Omental fat pad (tissue), 4 donors: ENCODE results near the gene HNRNPLL. TPM values are rescaled to one million over a fixed set of nuclear protein-coding genes. Genes with fewer than 3 reads are reported as not detected.
"Not testable (repeated sequence)": the region's sequence is repeated elsewhere in the genome, so short reads cannot be mapped to it uniquely, and the experiment has no call there.

ENCODE experiments used
- ATAC-seq: fragments of 150-250 bp; one replicate; pipeline ENCODE4 v1.9.1; 2016; ENCODE audit warnings: mild to moderate bottlenecking, moderate library complexity; ENCODE audit not compliant: low FRiP score
- DNase-seq: peaks from one replicate; pipeline ENCODE4 v3.0.0-alpha.2; 2019; ENCODE audit warnings: low spot score
- total RNA-seq, 4 donors: library from RNA; depleted of rRNA; stranded (reverse); fragments of >200 nt; gene quantifications; one replicate each; pipeline ENCODE4 v1.1.0, GENCODE V29; 2016
- TF ChIP-seq, protein P1 (sequence below), 3 donors: fragments of 450-650 bp; IDR thresholded peaks; one replicate each; pipeline ENCODE4 v1.5.1; 2016 to 2017; ENCODE audit warnings: antibody characterized with exemption in 3 of 3, mild to moderate bottlenecking in 3 of 3, moderate library complexity in 2 of 3

The HNRNPLL gene
- total RNA-seq: 10 to 100 TPM; 32.3 to 41.6 (median 36.4) TPM

- ATAC-seq (peak; percentile 97), DNase-seq (peak; percentile 88)
- TF ChIP-seq, protein P1, sequence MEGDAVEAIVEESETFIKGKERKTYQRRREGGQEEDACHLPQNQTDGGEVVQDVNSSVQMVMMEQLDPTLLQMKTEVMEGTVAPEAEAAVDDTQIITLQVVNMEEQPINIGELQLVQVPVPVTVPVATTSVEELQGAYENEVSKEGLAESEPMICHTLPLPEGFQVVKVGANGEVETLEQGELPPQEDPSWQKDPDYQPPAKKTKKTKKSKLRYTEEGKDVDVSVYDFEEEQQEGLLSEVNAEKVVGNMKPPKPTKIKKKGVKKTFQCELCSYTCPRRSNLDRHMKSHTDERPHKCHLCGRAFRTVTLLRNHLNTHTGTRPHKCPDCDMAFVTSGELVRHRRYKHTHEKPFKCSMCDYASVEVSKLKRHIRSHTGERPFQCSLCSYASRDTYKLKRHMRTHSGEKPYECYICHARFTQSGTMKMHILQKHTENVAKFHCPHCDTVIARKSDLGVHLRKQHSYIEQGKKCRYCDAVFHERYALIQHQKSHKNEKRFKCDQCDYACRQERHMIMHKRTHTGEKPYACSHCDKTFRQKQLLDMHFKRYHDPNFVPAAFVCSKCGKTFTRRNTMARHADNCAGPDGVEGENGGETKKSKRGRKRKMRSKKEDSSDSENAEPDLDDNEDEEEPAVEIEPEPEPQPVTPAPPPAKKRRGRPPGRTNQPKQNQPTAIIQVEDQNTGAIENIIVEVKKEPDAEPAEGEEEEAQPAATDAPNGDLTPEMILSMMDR (IDR thresholded peaks at IDR 0.05): no peak
Observed at GRCh38 chr2:38602732-38603401, at the start of gene HNRNPLL. TSS of gene HNRNPLL (minus strand) at chr2:38602928. CDS start at chr2:38602626, 302 bp downstream.

DNA sequence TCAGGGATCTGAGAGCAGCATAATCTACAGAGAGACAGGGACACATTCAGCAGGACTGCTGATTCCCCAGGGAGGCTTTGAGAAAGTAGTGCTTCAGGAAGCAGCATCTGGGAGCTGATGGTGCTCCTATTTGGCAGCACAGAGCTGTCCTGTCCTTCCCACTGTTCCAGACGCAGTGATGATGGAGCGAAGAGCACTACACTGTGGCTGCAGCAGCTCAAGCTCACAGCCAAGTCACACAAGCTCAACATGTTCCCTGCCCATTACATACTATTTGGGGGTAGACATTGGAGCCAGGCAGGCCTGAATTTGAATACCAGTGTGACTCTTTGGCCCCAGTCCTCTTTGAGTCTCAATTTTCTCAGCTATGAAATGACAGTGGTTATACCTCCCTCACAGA, 48.0 kb upstream of the HNRNPLL start:
- no peak for ATAC-seq

GRCh38 chr2:38650012-38650411, 47.3 kb upstream of the HNRNPLL start:
- TF ChIP-seq, protein P1 (IDR thresholded peaks at IDR 0.05): no peak
- DNase-seq (no peak), ATAC-seq (no peak)

More for the DNA sequence above, 48.0 kb upstream of the HNRNPLL start:
- TF ChIP-seq, protein P1 (IDR thresholded peaks at IDR 0.05): no peak
- DNase-seq: no peak

DNA sequence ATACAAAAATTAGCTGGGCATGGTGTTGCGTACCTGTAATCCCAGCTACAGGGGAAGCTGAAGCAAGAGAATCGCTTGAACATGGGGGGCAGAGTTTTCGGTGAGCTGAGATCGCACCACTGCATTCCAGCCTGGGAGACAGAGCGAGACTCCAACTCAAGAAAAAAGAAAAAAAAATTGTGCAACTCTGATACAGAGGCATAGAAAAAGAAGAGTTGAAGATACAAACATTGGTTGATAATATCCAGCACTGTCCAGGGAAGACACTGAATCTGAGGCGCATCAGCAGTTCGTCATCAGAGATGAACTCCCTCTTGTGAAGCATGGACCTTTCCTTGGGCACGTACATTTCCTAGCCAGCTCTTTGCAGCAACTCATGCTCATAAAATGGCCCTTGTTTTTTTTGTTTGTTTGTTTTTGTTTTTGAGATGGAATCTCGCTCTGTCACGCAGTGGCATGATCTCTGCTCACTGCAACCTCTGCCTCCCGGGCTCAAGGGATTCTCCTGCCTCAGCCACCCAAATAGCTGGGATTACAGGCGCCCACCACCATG, 46.5 kb upstream of the HNRNPLL start:
- ATAC-seq (no peak), DNase-seq (no peak)
- TF ChIP-seq, protein P1 (IDR thresholded peaks at IDR 0.05): no peak

DNA sequence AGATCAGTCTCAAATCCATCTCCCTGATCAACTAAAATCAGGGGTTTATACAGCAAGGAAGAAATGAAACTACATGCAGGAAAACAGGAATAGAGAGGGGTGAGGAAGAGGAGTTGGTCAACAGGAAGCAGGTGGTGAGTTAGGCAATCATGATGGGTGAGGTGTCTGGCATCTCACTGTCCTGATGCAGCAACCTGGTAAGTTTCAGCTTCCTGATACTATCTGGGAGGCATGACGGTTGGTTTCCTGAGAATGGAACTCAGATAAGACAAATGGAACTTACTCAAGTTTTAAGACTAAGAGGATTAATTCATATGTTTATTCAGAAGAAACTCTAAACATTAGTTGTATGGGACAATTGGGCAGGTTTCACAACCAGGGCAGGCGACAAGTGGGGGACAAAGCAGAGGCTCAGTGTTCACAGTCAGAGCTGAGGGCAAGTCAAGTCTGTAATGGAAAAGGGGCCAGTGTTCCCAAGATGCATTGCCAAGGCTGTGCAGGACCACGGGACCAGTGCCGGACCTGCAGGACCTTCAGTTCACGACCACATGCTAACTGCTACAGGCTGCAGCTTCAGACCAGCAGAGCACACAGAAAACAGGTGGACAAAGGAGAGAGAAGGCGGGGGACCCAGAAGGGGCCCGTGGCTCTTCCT, 45.5 kb upstream of the HNRNPLL start:
- DNase-seq: no peak
- ATAC-seq: no peak
- TF ChIP-seq, protein P1 (IDR thresholded peaks at IDR 0.05): no peak

- not testable (repeated sequence) for ATAC-seq, DNase-seq
Observed at GRCh38 chr2:38643683-38644511, 41.2 kb upstream of the HNRNPLL start.
